Gastroesophageal sphincter (tissue), 4 donors: ENCODE results near the gene CTRB2. TPM values are rescaled to one million over a fixed set of nuclear protein-coding genes. Genes with fewer than 3 reads are reported as not detected.

Experiments
- ATAC-seq: fragments of 150-250 bp; one replicate; pipeline ENCODE4 v1.9.1; 2016; ENCODE audit warnings: mild to moderate bottlenecking, moderate library complexity
- H3K27ac ChIP-seq, 4 donors: fragments of 200-600 bp; sonication (generic) in 3 of 4; 1 replicate in 3 of 4; 2 replicates in 1 of 4; pipeline ENCODE4 v1.5.1; 2016 to 2019
- H3K27me3 ChIP-seq: fragments of 200-600 bp; sonication (generic); one replicate; pipeline ENCODE4 v1.5.1; 2019
- H3K36me3 ChIP-seq, 2 donors: fragments of 200-600 bp; sonication (generic); one replicate each; pipeline ENCODE4 v1.5.1; 2019; ENCODE audit warnings: control low read depth in 1 of 2
- H3K4me1 ChIP-seq, 3 donors: fragments of 200-600 bp; sonication (generic); 1 replicate in 2 of 3; 2 replicates in 1 of 3; pipeline ENCODE4 v1.5.1; 2016 to 2019; ENCODE audit warnings: control low read depth in 2 of 3
- H3K4me3 ChIP-seq, 2 donors: fragments of 200-600 bp; sonication (generic); one replicate each; pipeline ENCODE4 v1.5.1; 2019; ENCODE audit warnings: mild to moderate bottlenecking in 1 of 2, moderate library complexity in 1 of 2
- H3K9me3 ChIP-seq, 3 donors: fragments of 200-600 bp; sonication (generic); one replicate each; pipeline ENCODE4 v1.5.1; 2017 to 2019; ENCODE audit warnings: control low read depth in 2 of 3
- EP300 ChIP-seq: sonication (generic); formaldehyde crosslinking; IDR thresholded peaks from one replicate; pipeline ENCODE4 v1.6.1; 2017; ENCODE audit warnings: antibody characterized with exemption, mild to moderate bottlenecking
- POLR2A ChIP-seq, 2 donors: fragments of 450-650 bp; IDR thresholded peaks; one replicate each; pipeline ENCODE4 v1.6.1; 2017; ENCODE audit warnings: antibody characterized with exemption in 2 of 2, mild to moderate bottlenecking in 2 of 2, moderate library complexity in 1 of 2
- POLR2AphosphoS5 ChIP-seq: sonication (generic); formaldehyde crosslinking; IDR thresholded peaks from one replicate; pipeline ENCODE4 v1.6.1; 2017; ENCODE audit warnings: antibody characterized with exemption
- WGBS, 2 donors: methylation state at CpG; one replicate each; pipeline ENCODE4 v1.1.5; 2018; ENCODE audit warnings: low coverage in 1 of 2; 5-methylcytosine and 5-hydroxymethylcytosine counted together
- total RNA-seq, 4 donors: library from RNA; depleted of rRNA; stranded (reverse); fragments of >200 nt; gene quantifications; one replicate each; pipeline ENCODE4 v1.1.0, GENCODE V29; 2016
- TF ChIP-seq, protein P1 (sequence below), 4 experiments: fragments of 200-600 bp in 2 of 4; fragments of 450-650 bp in 2 of 4; sonication (generic) in 1 of 4; IDR thresholded peaks; one replicate each; pipeline ENCODE4 v1.5.1; 2017 to 2019; ENCODE audit warnings: antibody characterized with exemption in 4 of 4, mild to moderate bottlenecking in 2 of 4, moderate library complexity in 2 of 4

CTRB2 gene
- total RNA-seq, 4 donors from 2014 or later, result not detected

DNA sequence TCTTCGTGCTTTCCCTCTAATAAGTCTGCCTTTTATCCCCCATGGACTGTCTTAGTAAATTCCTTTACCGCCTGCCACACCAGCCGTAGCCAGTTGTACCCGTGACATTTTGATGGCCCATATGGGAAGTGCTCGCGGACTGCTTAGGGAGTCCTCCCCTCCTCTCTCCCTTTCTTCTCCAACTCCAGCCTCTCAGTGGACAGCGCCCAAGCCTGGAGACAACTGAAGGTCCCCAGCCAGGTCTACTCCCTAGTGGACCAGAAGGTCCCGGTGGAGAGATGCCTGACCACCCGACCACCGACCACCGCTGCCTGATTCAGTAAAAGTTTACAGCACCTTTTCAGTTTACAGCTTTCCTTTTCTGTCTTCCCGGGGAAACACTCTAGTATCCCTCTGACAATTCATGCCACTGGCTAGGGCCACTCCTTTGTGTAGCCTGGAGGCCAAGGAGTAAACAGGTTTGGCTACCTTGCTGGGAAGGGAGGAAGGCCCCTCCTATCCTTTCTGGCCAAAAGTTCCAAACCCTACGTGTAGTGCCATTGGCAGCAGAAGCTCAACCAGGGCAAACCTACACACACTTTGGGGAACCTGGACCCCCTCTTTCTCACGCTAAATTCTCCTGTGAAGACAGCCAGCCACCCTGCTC lies 18.0 kb downstream of the CTRB2 start:
- no peak overlapping the region for H3K27ac ChIP-seq
- no peak overlapping the region for H3K4me3 ChIP-seq
- no peak for ATAC-seq
- H3K27me3 ChIP-seq, result no peaks in the 10 kb centered on the region
- TF ChIP-seq POLR2A (IDR thresholded peaks at IDR 0.05) (no peak), POLR2AphosphoS5 (no peak), EP300 (no peak)
- TF ChIP-seq, protein P1, sequence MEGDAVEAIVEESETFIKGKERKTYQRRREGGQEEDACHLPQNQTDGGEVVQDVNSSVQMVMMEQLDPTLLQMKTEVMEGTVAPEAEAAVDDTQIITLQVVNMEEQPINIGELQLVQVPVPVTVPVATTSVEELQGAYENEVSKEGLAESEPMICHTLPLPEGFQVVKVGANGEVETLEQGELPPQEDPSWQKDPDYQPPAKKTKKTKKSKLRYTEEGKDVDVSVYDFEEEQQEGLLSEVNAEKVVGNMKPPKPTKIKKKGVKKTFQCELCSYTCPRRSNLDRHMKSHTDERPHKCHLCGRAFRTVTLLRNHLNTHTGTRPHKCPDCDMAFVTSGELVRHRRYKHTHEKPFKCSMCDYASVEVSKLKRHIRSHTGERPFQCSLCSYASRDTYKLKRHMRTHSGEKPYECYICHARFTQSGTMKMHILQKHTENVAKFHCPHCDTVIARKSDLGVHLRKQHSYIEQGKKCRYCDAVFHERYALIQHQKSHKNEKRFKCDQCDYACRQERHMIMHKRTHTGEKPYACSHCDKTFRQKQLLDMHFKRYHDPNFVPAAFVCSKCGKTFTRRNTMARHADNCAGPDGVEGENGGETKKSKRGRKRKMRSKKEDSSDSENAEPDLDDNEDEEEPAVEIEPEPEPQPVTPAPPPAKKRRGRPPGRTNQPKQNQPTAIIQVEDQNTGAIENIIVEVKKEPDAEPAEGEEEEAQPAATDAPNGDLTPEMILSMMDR (IDR thresholded peaks at IDR 0.05), result no peak
- no peaks in the 10 kb centered on the region for H3K4me1 ChIP-seq
- H3K36me3 ChIP-seq, result no peaks in the 10 kb centered on the region
- no peaks in the 10 kb centered on the region for H3K9me3 ChIP-seq
- WGBS, 2 donors, result 71 to 92% methylated on average over 2 to 7 of the region's 14 CpGs

DNA sequence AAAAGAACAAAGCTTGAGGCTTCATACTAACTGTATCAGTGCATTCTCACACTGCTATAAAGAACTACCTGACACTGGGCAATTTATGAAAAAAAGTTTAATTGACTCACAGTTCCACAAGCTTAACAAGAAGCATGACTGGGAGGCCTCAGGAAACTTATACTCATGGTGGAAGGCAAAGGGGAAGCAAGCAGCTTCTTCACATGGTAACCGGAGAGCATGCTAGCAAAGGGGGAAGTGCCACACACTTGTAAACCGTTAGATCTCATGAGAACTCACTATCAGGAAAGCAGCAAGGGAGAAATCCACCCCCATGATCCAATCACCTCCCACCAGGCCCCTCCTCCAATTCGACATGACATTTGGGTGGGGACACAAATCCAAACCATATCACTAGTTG lies 25.3 kb downstream of the CTRB2 start:
- H3K27me3 ChIP-seq, result no peaks in the 10 kb centered on the region
- no peaks in the 10 kb centered on the region for H3K4me1 ChIP-seq
- H3K4me3 ChIP-seq, result no peak overlapping the region
- TF ChIP-seq POLR2AphosphoS5, result no peak
- TF ChIP-seq, protein P1 (IDR thresholded peaks at IDR 0.05), result no peak
- TF ChIP-seq EP300, result no peak
- TF ChIP-seq POLR2A (IDR thresholded peaks at IDR 0.05), result no peak
- H3K9me3 ChIP-seq, result peaks cover 0 to 9% (median 0%) of the 10 kb centered on the region in 3 donors
- no peaks in the 10 kb centered on the region for H3K36me3 ChIP-seq
- H3K27ac ChIP-seq, result no peak overlapping the region
- WGBS, 2 donors, result 28 to 35% methylated on average over 3 of the region's 3 CpGs
- no peak for ATAC-seq

GRCh38 chr16:75179208-75179607 lies 27.8 kb downstream of the CTRB2 start:
- Histone ChIP-seq H3K4me1 (no peaks in the 10 kb centered on the region), H3K4me3 (no peak overlapping the region), H3K27me3 (no peaks in the 10 kb centered on the region), H3K36me3 (no peaks in the 10 kb centered on the region), H3K27ac (no peak overlapping the region), H3K9me3 (peaks cover 0 to 26% (median 0%) of the 10 kb centered on the region in 3 donors)
- TF ChIP-seq, protein P1 (IDR thresholded peaks at IDR 0.05), result no peak
- TF ChIP-seq POLR2A (IDR thresholded peaks at IDR 0.05), result no peak
- no peak for TF ChIP-seq POLR2AphosphoS5
- TF ChIP-seq EP300, result no peak
- 90 to 100% methylated on average over 5 to 6 of the region's 6 CpGs for WGBS, 2 donors
- ATAC-seq, result no peak

DNA sequence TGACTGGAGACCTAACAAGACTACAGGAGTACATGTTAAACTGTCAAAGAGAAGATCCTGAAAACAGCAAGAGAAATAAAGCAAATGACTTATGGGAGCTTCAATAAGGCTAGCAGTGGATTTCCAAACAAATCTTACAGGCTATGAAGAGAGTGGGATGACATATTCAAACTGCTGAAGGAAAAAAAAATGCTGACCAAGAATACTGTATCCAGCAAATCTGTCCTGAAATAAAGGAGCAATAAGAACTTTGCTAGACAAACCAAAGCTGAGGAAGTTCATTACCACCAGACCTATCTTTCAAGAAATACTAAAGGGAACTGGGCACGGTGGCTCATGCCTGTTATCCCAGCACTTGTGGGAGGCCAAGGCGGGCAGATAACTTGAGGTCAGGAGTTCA lies 30.0 kb downstream of the CTRB2 start:
- TF ChIP-seq POLR2A (IDR thresholded peaks at IDR 0.05), result no peak
- 94% methylated on average over 2 of the region's 2 CpGs for WGBS, 2 donors

GRCh38 chr16:75175074-75175473 lies 31.9 kb downstream of the CTRB2 start:
- Histone ChIP-seq H3K36me3 (peaks cover 0 to 20% of the 10 kb centered on the region in 2 donors), H3K27me3 (no peaks in the 10 kb centered on the region), H3K27ac (no peak overlapping the region), H3K4me1 (no peaks in the 10 kb centered on the region), H3K9me3 (peaks cover 0 to 30% (median 0%) of the 10 kb centered on the region in 3 donors), H3K4me3 (no peak overlapping the region)
- ATAC-seq, result no peak
- TF ChIP-seq POLR2AphosphoS5 (no peak), POLR2A (IDR thresholded peaks at IDR 0.05) (no peak), EP300 (no peak)
- TF ChIP-seq, protein P1 (IDR thresholded peaks at IDR 0.05), result no peak
- no CpG with 5 or more reads among the region's 3 CpGs for WGBS, 2 donors

More for the DNA sequence above, 30.0 kb downstream of the CTRB2 start:
- Histone ChIP-seq H3K36me3 (peaks cover 0 to 3% of the 10 kb centered on the region in 2 donors), H3K27ac (no peak overlapping the region), H3K9me3 (peaks cover 0 to 26% (median 0%) of the 10 kb centered on the region in 3 donors), H3K4me1 (no peaks in the 10 kb centered on the region), H3K27me3 (no peaks in the 10 kb centered on the region), H3K4me3 (no peak overlapping the region)
- ATAC-seq, result no peak
